Neuronal stem cell (in vitro differentiated cells): Measurements from ENCODE around the gene APOA1.

Experiments used
- DNase-seq: peaks from one replicate; pipeline ENCODE4 v3.0.0-alpha.2; 2013; ENCODE audit warnings: low spot score
- H2AFZ ChIP-seq: one replicate; pipeline ENCODE4 v1.6.1; 2013; ENCODE audit warnings: mild to moderate bottlenecking, low read length, inconsistent platforms
- H2AK5ac ChIP-seq: 2 replicates; pipeline ENCODE4 v1.6.1; 2013; ENCODE audit warnings: low read depth, mild to moderate bottlenecking, inconsistent platforms, low read length, moderate library complexity, mixed read lengths
- H2BK120ac ChIP-seq: 2 replicates; pipeline ENCODE4 v1.6.1; 2013; ENCODE audit warnings: low read depth, mild to moderate bottlenecking, inconsistent platforms, low read length, moderate library complexity, mixed read lengths
- H2BK12ac ChIP-seq: one replicate; pipeline ENCODE4 v1.6.1; 2013; ENCODE audit warnings: low read length, inconsistent platforms
- H2BK15ac ChIP-seq: 2 replicates; pipeline ENCODE4 v1.6.1; 2013; ENCODE audit warnings: mild to moderate bottlenecking, low read length, inconsistent platforms, mixed read lengths
- H2BK5ac ChIP-seq: one replicate; pipeline ENCODE4 v1.6.1; 2013; ENCODE audit warnings: inconsistent platforms, mild to moderate bottlenecking, low read length, moderate library complexity
- H3K14ac ChIP-seq: one replicate; pipeline ENCODE4 v1.6.1; 2013; ENCODE audit warnings: low read length, inconsistent platforms
- H3K18ac ChIP-seq: 2 replicates; pipeline ENCODE4 v1.6.1; 2013; ENCODE audit warnings: low read length, inconsistent platforms
- H3K23ac ChIP-seq: 2 replicates; pipeline ENCODE4 v1.6.1; 2013; ENCODE audit warnings: low read depth, mild to moderate bottlenecking, mixed read lengths, low read length, inconsistent platforms; ENCODE audit not compliant: poor library complexity
- H3K27ac ChIP-seq: replicated peaks from 3 replicates; pipeline ENCODE4 v1.5.1; 2013; ENCODE audit warnings: low read length, inconsistent platforms
- H3K27me3 ChIP-seq, 3 experiments: 2 replicates each; pipeline ENCODE4 v1.6.1; 2013; ENCODE audit warnings: low read length in 3 of 3, mild to moderate bottlenecking in 2 of 3, inconsistent platforms in 1 of 3, low read depth in 1 of 3, mixed read lengths in 1 of 3, moderate library complexity in 1 of 3; ENCODE audit not compliant: control insufficient read depth in 3 of 3, insufficient read depth in 3 of 3
- H3K36me3 ChIP-seq, 2 donors: replicated peaks in 1 of 2; 2 replicates each; pipeline ENCODE4 v1.6.1; 2013; ENCODE audit warnings: low read length in 2 of 2; ENCODE audit not compliant: control insufficient read depth in 2 of 2, insufficient read depth in 2 of 2
- H3K4ac ChIP-seq: 2 replicates; pipeline ENCODE4 v1.6.1; 2013; ENCODE audit warnings: inconsistent platforms, mild to moderate bottlenecking, low read length, moderate library complexity
- H3K4me1 ChIP-seq, 2 donors: 1 replicate in 1 of 2; 2 replicates in 1 of 2; pipeline ENCODE4 v1.6.1; 2013; ENCODE audit warnings: low read length in 2 of 2, low read depth in 1 of 2; ENCODE audit not compliant: control insufficient read depth in 2 of 2, insufficient read depth in 1 of 2
- H3K4me2 ChIP-seq: one replicate; pipeline ENCODE4 v1.6.1; 2013; ENCODE audit warnings: mild to moderate bottlenecking, low read length, inconsistent platforms; ENCODE audit not compliant: insufficient read depth, poor library complexity, severe bottlenecking
- H3K4me3 ChIP-seq, 2 donors: 2 replicates each; pipeline ENCODE4 v1.5.1; 2013; ENCODE audit warnings: low read length in 2 of 2, mild to moderate bottlenecking in 2 of 2, inconsistent platforms in 1 of 2, moderate library complexity in 1 of 2
- H3K79me1 ChIP-seq: one replicate; pipeline ENCODE4 v1.6.1; 2013; ENCODE audit warnings: low read depth, mild to moderate bottlenecking, inconsistent platforms, low read length, moderate library complexity
- H3K9ac ChIP-seq: one replicate; pipeline ENCODE4 v1.6.1; 2013; ENCODE audit warnings: mild to moderate bottlenecking, low read depth, low read length, inconsistent platforms; ENCODE audit not compliant: poor library complexity
- H3K9me3 ChIP-seq, 2 donors: replicated peaks in 1 of 2; 2 replicates each; pipeline versions ENCODE3 to v1.6.1; 2013; ENCODE audit warnings: low read length in 2 of 2, mild to moderate bottlenecking in 2 of 2, inconsistent platforms in 1 of 2, low read depth in 1 of 2, mixed read lengths in 1 of 2, moderate library complexity in 1 of 2; ENCODE audit not compliant: control insufficient read depth in 2 of 2, insufficient read depth in 1 of 2
- H4K8ac ChIP-seq: one replicate; pipeline ENCODE4 v1.6.1; 2013; ENCODE audit warnings: low read depth, mild to moderate bottlenecking, inconsistent platforms, low read length, moderate library complexity
- H4K91ac ChIP-seq: one replicate; pipeline ENCODE4 v1.6.1; 2013; ENCODE audit warnings: low read length, low read depth, mild to moderate bottlenecking, inconsistent platforms; ENCODE audit not compliant: poor library complexity
- WGBS, 2 donors: extraction: QIAGEN DNeasy Blood & Tissue Kit; methylation state at CpG; one replicate each; pipeline ENCODE4 v1.1.7; 2013; ENCODE audit warnings: missing lambda C conversion rate in 2 of 2, mixed read lengths in 1 of 2; ENCODE audit not compliant: insufficient read length in 2 of 2, insufficient replicate concordance in 1 of 2; ENCODE audit errors: extremely low coverage in 2 of 2; 5-methylcytosine and 5-hydroxymethylcytosine counted together

The APOA1 gene

GRCh38 chr11:116823031-116823843, 14.2 kb downstream of the APOA1 start, which contains the start of gene APOA4:
Gene APOA4 (minus strand): TSS chr11:116823304. CDS start chr11:116823191, 113 bp downstream.
- no peak within 1 kb of the TSS for H3K4me2 ChIP-seq
- no peak within 1 kb of the TSS for H2BK120ac ChIP-seq
- no peak within 1 kb of the TSS for H3K4ac ChIP-seq
- H3K4me3 ChIP-seq, result no peak within 1 kb of the TSS
- peak within 1 kb of the TSS; percentile 22 for H2BK12ac ChIP-seq
- no peak within 1 kb of the TSS for H3K23ac ChIP-seq
- no peak within 1 kb of the TSS for H3K27ac ChIP-seq
- no peaks in the 10 kb centered on the region for H3K79me1 ChIP-seq
- H3K9ac ChIP-seq, result peak within 1 kb of the TSS; percentile 9
- H3K18ac ChIP-seq, result peak within 1 kb of the TSS; percentile 38
- H2BK15ac ChIP-seq, result peak within 1 kb of the TSS; percentile 87
- no peak within 1 kb of the TSS for H2AFZ ChIP-seq
- peak within 1 kb of the TSS; percentile 65 for H4K8ac ChIP-seq
- H3K36me3 ChIP-seq, result no peaks in the 10 kb centered on the region
- no peak within 1 kb of the TSS for H3K14ac ChIP-seq
- no peaks in the 10 kb centered on the region for H3K9me3 ChIP-seq
- H2BK5ac ChIP-seq, result no peak within 1 kb of the TSS
- WGBS, 2 donors, result no CpG with 5 or more reads among the region's 16 CpGs
- peaks cover 0 to 8% (median 1%) of the 10 kb centered on the region in 3 experiments for H3K27me3 ChIP-seq
- H4K91ac ChIP-seq, result no peak within 1 kb of the TSS
- H2AK5ac ChIP-seq, result peak within 1 kb of the TSS; percentile 11
- peaks cover 0 to 4% of the 10 kb centered on the region in 2 donors for H3K4me1 ChIP-seq
- DNase-seq, result no peak

DNA sequence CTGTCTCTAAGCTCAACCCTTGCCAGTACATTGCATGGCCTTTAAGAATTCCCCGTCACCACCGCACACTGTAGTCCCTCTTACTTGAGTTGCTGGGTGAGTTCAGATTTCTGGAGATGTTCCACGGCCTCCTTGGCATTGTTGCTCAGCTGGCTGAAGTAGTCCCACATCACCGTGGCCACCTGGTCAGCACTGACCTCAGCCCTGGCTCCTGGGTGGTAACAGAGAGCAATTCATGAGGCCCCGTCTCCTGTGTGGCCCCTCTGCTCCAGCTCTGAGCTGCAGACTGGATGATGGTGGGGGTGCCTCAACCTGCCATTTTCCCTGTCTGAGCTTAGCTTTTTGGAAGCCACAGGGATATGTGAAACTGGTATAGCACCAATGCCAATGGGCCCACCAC, 14.8 kb downstream of the APOA1 start:
- no peaks in the 10 kb centered on the region for H3K79me1 ChIP-seq
- H2BK5ac ChIP-seq, result no peak overlapping the region
- no peak overlapping the region for H4K8ac ChIP-seq
- H3K9me3 ChIP-seq, result peaks cover 0 to 2% of the 10 kb centered on the region in 2 donors
- H2AK5ac ChIP-seq, result no peak overlapping the region
- H3K4me3 ChIP-seq, result no peak overlapping the region
- no peak overlapping the region for H3K18ac ChIP-seq
- no peaks in the 10 kb centered on the region for H3K36me3 ChIP-seq
- H2BK15ac ChIP-seq, result no peak overlapping the region
- peak overlapping the region; percentile 9 for H3K9ac ChIP-seq
- DNase-seq, result no peak
- no peak overlapping the region for H2BK120ac ChIP-seq
- no peak overlapping the region for H3K4me2 ChIP-seq
- no peak overlapping the region for H3K27ac ChIP-seq
- no peak overlapping the region for H3K14ac ChIP-seq
- no peak overlapping the region for H3K4ac ChIP-seq
- H3K27me3 ChIP-seq, result peaks cover 0 to 8% (median 1%) of the 10 kb centered on the region in 3 experiments
- no peak overlapping the region for H2AFZ ChIP-seq
- no CpG with 5 or more reads among the region's 5 CpGs for WGBS, 2 donors
- no peak overlapping the region for H3K23ac ChIP-seq
- peaks cover 0 to 4% of the 10 kb centered on the region in 2 donors for H3K4me1 ChIP-seq
- no peak overlapping the region for H2BK12ac ChIP-seq
- H4K91ac ChIP-seq, result no peak overlapping the region

- no peak overlapping the region for H3K23ac ChIP-seq
- H3K27ac ChIP-seq, result no peak overlapping the region
- H4K91ac ChIP-seq, result no peak overlapping the region
- H3K9ac ChIP-seq, result no peak overlapping the region
- no peak overlapping the region for H2BK15ac ChIP-seq
- H3K14ac ChIP-seq, result peak overlapping the region; percentile 21
- peak overlapping the region; percentile 48 for H3K18ac ChIP-seq
- no peak overlapping the region for H3K4me2 ChIP-seq
- peak overlapping the region; percentile 5 for H2BK5ac ChIP-seq
- DNase-seq, result no peak
- H3K9me3 ChIP-seq, result peaks cover 0 to 2% of the 10 kb centered on the region in 2 donors
- peaks cover 0 to 4% of the 10 kb centered on the region in 2 donors for H3K4me1 ChIP-seq
- no peaks in the 10 kb centered on the region for H3K36me3 ChIP-seq
- peak overlapping the region; percentile 43 for H4K8ac ChIP-seq
- H3K79me1 ChIP-seq, result no peaks in the 10 kb centered on the region
- WGBS, 2 donors, result no CpG with 5 or more reads among the region's 51 CpGs
- H3K4me3 ChIP-seq, result no peak overlapping the region
- H2BK12ac ChIP-seq, result peak overlapping the region; percentile 58
- H2BK120ac ChIP-seq, result no peak overlapping the region
- H2AFZ ChIP-seq, result no peak overlapping the region
- peaks cover 0 to 8% (median 1%) of the 10 kb centered on the region in 3 experiments for H3K27me3 ChIP-seq
- H2AK5ac ChIP-seq, result peak overlapping the region; percentile 46
- H3K4ac ChIP-seq, result no peak overlapping the region
These were observed 16.1 kb downstream of the APOA1 start for GRCh38 chr11:116821050-116821918.
